Endothelial cell of umbilical vein (primary cell): ENCODE results near the gene GRAMD1B.

Experiments
- EZH2 ChIP-seq: IDR thresholded peaks from 2 replicates; pipeline ENCODE4 v1.6.1; 2012; ENCODE audit warnings: borderline replicate concordance, low read depth, mild to moderate bottlenecking, moderate library complexity, low read length, inconsistent platforms; ENCODE audit not compliant: severe bottlenecking
- FOS ChIP-seq: IDR thresholded peaks from 2 replicates; pipeline ENCODE4 v1.6.1; 2011; ENCODE audit warnings: mild to moderate bottlenecking, low read length, moderate library complexity, borderline replicate concordance; ENCODE audit not compliant: insufficient read depth
- GATA2 ChIP-seq: IDR thresholded peaks from 2 replicates; pipeline ENCODE4 v1.7.0; 2011; ENCODE audit warnings: low read depth, mild to moderate bottlenecking, moderate library complexity, mixed read lengths, low read length; ENCODE audit not compliant: insufficient read length, insufficient read depth
- JUN ChIP-seq: IDR thresholded peaks from 2 replicates; pipeline ENCODE4 v1.6.1; 2011; ENCODE audit warnings: borderline replicate concordance, low read depth; ENCODE audit not compliant: insufficient read length, insufficient read depth
- MYC ChIP-seq: IDR thresholded peaks from one replicate; pipeline ENCODE4 v1.6.1; 2011; ENCODE audit warnings: mild to moderate bottlenecking, low read depth, low read length
- POLR2A ChIP-seq: IDR thresholded peaks from 2 replicates; pipeline ENCODE4 v1.6.1; 2012; ENCODE audit warnings: low read depth, mild to moderate bottlenecking, control low read depth, low read length
- POLR2AphosphoS5 ChIP-seq: IDR thresholded peaks from 2 replicates; pipeline ENCODE4 v1.6.1; 2012; ENCODE audit warnings: low read depth, mild to moderate bottlenecking, control low read depth, low read length, moderate library complexity; ENCODE audit not compliant: insufficient read depth
- TF ChIP-seq, protein P1 (sequence below), 2 donors: IDR thresholded peaks; 1 replicate in 1 of 2; 2 replicates in 1 of 2; pipeline ENCODE4 v1.5.1; 2011; ENCODE audit warnings: low read length in 2 of 2, mild to moderate bottlenecking in 2 of 2, moderate library complexity in 2 of 2, control low read depth in 1 of 2, inconsistent platforms in 1 of 2, low read depth in 1 of 2; ENCODE audit not compliant: insufficient read depth in 1 of 2; ENCODE audit errors: extremely low read depth in 1 of 2
- TF ChIP-seq, protein P2 (sequence below): IDR thresholded peaks from 2 replicates; pipeline ENCODE4 v1.6.1; 2011; ENCODE audit not compliant: insufficient read depth, insufficient read length

DNA sequence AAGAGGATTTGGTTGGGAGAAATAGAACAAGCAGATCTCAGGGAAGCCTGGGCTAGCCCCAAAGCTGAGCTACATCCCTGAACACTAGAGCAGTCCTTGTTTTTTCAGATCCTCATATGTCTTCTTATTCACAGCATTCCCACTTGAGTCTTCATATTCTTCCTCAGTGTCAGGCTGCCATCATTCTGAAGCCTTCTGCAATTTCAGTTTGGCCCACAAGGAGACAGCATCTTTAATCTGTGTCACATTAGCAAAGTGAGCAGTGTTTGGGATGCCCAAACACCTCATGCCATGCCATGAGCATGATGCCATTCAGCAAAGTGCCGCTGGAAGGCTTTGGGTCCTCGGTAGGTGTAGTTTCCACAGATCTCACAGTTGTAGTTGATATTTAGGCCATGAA is 167.8 kb downstream of the GRAMD1B start:
- TF ChIP-seq, protein P1, sequence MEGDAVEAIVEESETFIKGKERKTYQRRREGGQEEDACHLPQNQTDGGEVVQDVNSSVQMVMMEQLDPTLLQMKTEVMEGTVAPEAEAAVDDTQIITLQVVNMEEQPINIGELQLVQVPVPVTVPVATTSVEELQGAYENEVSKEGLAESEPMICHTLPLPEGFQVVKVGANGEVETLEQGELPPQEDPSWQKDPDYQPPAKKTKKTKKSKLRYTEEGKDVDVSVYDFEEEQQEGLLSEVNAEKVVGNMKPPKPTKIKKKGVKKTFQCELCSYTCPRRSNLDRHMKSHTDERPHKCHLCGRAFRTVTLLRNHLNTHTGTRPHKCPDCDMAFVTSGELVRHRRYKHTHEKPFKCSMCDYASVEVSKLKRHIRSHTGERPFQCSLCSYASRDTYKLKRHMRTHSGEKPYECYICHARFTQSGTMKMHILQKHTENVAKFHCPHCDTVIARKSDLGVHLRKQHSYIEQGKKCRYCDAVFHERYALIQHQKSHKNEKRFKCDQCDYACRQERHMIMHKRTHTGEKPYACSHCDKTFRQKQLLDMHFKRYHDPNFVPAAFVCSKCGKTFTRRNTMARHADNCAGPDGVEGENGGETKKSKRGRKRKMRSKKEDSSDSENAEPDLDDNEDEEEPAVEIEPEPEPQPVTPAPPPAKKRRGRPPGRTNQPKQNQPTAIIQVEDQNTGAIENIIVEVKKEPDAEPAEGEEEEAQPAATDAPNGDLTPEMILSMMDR (IDR thresholded peaks at IDR 0.05; ENCODE audit: extremely low read depth in 1 of 2, insufficient read depth in 1 of 2, low read depth in 1 of 2, low read length in 2 of 2), result no peak
- TF ChIP-seq POLR2AphosphoS5 (no peak), EZH2 (no peak), POLR2A (no peak), MYC (no peak), GATA2 (no peak), FOS (no peak), JUN (no peak)
- TF ChIP-seq, protein P2, sequence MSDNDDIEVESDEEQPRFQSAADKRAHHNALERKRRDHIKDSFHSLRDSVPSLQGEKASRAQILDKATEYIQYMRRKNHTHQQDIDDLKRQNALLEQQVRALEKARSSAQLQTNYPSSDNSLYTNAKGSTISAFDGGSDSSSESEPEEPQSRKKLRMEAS, result no peak
